Measurements from ENCODE around the gene ATP1A2. TPM values are rescaled to one million over a fixed set of nuclear protein-coding genes. Genes with fewer than 3 reads are reported as not detected.

ATP1A2 gene
- total RNA-seq, 1 donor from 2014 or later, result 11.0 TPM

GRCh38 chr1:160130486-160130885 is 14.9 kb downstream of the ATP1A2 start:
- Histone ChIP-seq H3K36me3 (no peaks in the 10 kb centered on the region), H3K4me1 (no peaks in the 10 kb centered on the region), H3K4me3 (no peak overlapping the region), H3K27ac (no peak overlapping the region), H3K9me3 (no peaks in the 10 kb centered on the region), H3K27me3 (no peaks in the 10 kb centered on the region)
- intact Hi-C loops (cut with DNase I), result no loop called here
- TF ChIP-seq POLR2A (IDR thresholded peaks at IDR 0.05) (no peak), POLR2AphosphoS5 (IDR thresholded peaks at IDR 0.05; ENCODE audit: insufficient read depth in 1 of 2, low read depth in 1 of 2) (no peak), CTCF (IDR thresholded peaks at IDR 0.05) (no peak)
- no peak for DNase-seq (ENCODE audit: extremely low spot score in 2 of 2)

- no peak for DNase-seq (ENCODE audit: extremely low spot score in 2 of 2)
- Histone ChIP-seq H3K27me3 (no peaks in the 10 kb centered on the region), H3K4me3 (no peak overlapping the region), H3K36me3 (no peaks in the 10 kb centered on the region), H3K27ac (no peak overlapping the region), H3K4me1 (no peaks in the 10 kb centered on the region), H3K9me3 (no peaks in the 10 kb centered on the region)
- TF ChIP-seq POLR2A (IDR thresholded peaks at IDR 0.05), result no peak
- TF ChIP-seq POLR2AphosphoS5 (IDR thresholded peaks at IDR 0.05; ENCODE audit: insufficient read depth in 1 of 2, low read depth in 1 of 2), result no peak
- no peak for TF ChIP-seq CTCF (IDR thresholded peaks at IDR 0.05)
- intact Hi-C loops (cut with DNase I), result no loop called here
Measured at GRCh38 chr1:160130939-160131338, 15.4 kb downstream of the ATP1A2 start.

- H3K4me3 ChIP-seq, result no peak overlapping the region
- no peak overlapping the region for H3K27ac ChIP-seq
- no peaks in the 10 kb centered on the region for H3K27me3 ChIP-seq
- no peak for DNase-seq (ENCODE audit: extremely low spot score in 2 of 2)
- no peaks in the 10 kb centered on the region for H3K9me3 ChIP-seq
- intact Hi-C loops (cut with DNase I), result no loop called here
- no peaks in the 10 kb centered on the region for H3K4me1 ChIP-seq
- TF ChIP-seq CTCF (IDR thresholded peaks at IDR 0.05), result no peak
- TF ChIP-seq POLR2A (IDR thresholded peaks at IDR 0.05), result no peak
- no peak for TF ChIP-seq POLR2AphosphoS5 (IDR thresholded peaks at IDR 0.05; ENCODE audit: insufficient read depth in 1 of 2, low read depth in 1 of 2)
- no peaks in the 10 kb centered on the region for H3K36me3 ChIP-seq
Measured at GRCh38 chr1:160131803-160132565, 16.4 kb downstream of the ATP1A2 start.

- intact Hi-C loops (cut with DNase I), result no loop called here
- H3K4me3 ChIP-seq, result no peak overlapping the region
- no peaks in the 10 kb centered on the region for H3K9me3 ChIP-seq
- H3K27ac ChIP-seq, result no peak overlapping the region
- H3K4me1 ChIP-seq, result no peaks in the 10 kb centered on the region
- no peaks in the 10 kb centered on the region for H3K27me3 ChIP-seq
- no peak for DNase-seq (ENCODE audit: extremely low spot score in 2 of 2)
- TF ChIP-seq CTCF (IDR thresholded peaks at IDR 0.05), result no peak
- TF ChIP-seq POLR2A (IDR thresholded peaks at IDR 0.05), result no peak
- TF ChIP-seq POLR2AphosphoS5 (IDR thresholded peaks at IDR 0.05; ENCODE audit: insufficient read depth in 1 of 2, low read depth in 1 of 2), result no peak
- H3K36me3 ChIP-seq, result no peaks in the 10 kb centered on the region
Measured at GRCh38 chr1:160133990-160134770, 18.6 kb downstream of the ATP1A2 start.

Data from vagina (tissue), 2 donors.